Activated CD8-positive, alpha-beta memory T cell treated with anti-CD3 and anti-CD28 coated beads for 1 hour (primary cell): Measurements from ENCODE around the gene ZNF582.

Experiments used
- DNase-seq, 2 donors: peaks; one replicate each; pipeline ENCODE4 v3.0.0-alpha.2; 2020; ENCODE audit warnings: low read depth in 1 of 2; ENCODE audit errors: extremely low read depth in 1 of 2

ZNF582 gene

GRCh38 chr19:56393119-56394012 is at the start of gene ZNF582:
Gene ZNF582 (minus strand): TSS chr19:56393534. CDS start chr19:56391752, 1,782 bp downstream.
- peak; percentile 80 to 81 for DNase-seq

GRCh38 chr19:56441206-56441792 is 48.0 kb upstream of the ZNF582 start:
- no peak for DNase-seq

GRCh38 chr19:56423985-56424353 is 30.6 kb upstream of the ZNF582 start:
- DNase-seq: no peak

GRCh38 chr19:56423276-56423984 is 30.1 kb upstream of the ZNF582 start:
- DNase-seq: no peak

GRCh38 chr19:56405062-56405461 is 11.7 kb upstream of the ZNF582 start:
- DNase-seq: no peak

GRCh38 chr19:56404705-56405056 is 11.3 kb upstream of the ZNF582 start:
- no peak for DNase-seq

- peak; percentile 69 to 86 for DNase-seq
Observed at GRCh38 chr19:56403764-56404704, 10.7 kb upstream of the ZNF582 start, which contains the start of gene ZNF583. Gene ZNF583 (plus strand): TSS chr19:56404332. CDS start chr19:56407115, 2,783 bp downstream.

GRCh38 chr19:56403261-56403660 is 9.9 kb upstream of the ZNF582 start:
- DNase-seq: no peak

- DNase-seq: no peak
Observed at GRCh38 chr19:56400485-56400884, 7.2 kb upstream of the ZNF582 start.

GRCh38 chr19:56398809-56399208 is 5.5 kb upstream of the ZNF582 start:
- no peak for DNase-seq

- DNase-seq: no peak
Observed at GRCh38 chr19:56383826-56384605, 9.3 kb downstream of the ZNF582 start.

- no peak for DNase-seq
Observed at GRCh38 chr19:56377105-56377924, 16.0 kb downstream of the ZNF582 start.

- DNase-seq: no peak
Observed at GRCh38 chr19:56372281-56372680, 21.1 kb downstream of the ZNF582 start.

- DNase-seq: no peak
Observed at GRCh38 chr19:56369886-56370676, 23.3 kb downstream of the ZNF582 start.

- peak; percentile 54 to 57 for DNase-seq
Observed at GRCh38 chr19:56367829-56368711, 25.3 kb downstream of the ZNF582 start.

- DNase-seq: no peak
Observed at GRCh38 chr19:56360841-56361240, 32.5 kb downstream of the ZNF582 start.

- DNase-seq: no peak
Observed at GRCh38 chr19:56356944-56357343, 36.4 kb downstream of the ZNF582 start.
